C1 segment of cervical spinal cord (tissue), 14 donors: Measurements from ENCODE around the gene DYNLRB1.

Experiments
- DNase-seq, 14 donors: peaks; one replicate each; lab custom pipeline; 2025; lab: John Stamatoyannopoulos, UW

The DYNLRB1 gene

GRCh38 chr20:34532756-34533155, 16.5 kb downstream of the DYNLRB1 start:
- peak in 1 of 14 donors; percentile 33 for DNase-seq

- DNase-seq = no peak
Observed at GRCh38 chr20:34534391-34535165, 18.4 kb downstream of the DYNLRB1 start.

- DNase-seq = no peak
Observed at GRCh38 chr20:34535301-34535840, 19.1 kb downstream of the DYNLRB1 start.

GRCh38 chr20:34535857-34536256, 19.6 kb downstream of the DYNLRB1 start:
- DNase-seq = no peak

- peak in 1 of 14 donors; percentile 33 for DNase-seq
Observed at GRCh38 chr20:34536798-34537394, 20.7 kb downstream of the DYNLRB1 start.

GRCh38 chr20:34537651-34538050, 21.4 kb downstream of the DYNLRB1 start:
- DNase-seq = no peak

GRCh38 chr20:34538671-34539123, 22.5 kb downstream of the DYNLRB1 start:
- peak in 5 of 14 donors; percentile 12 to 42 (median 29) for DNase-seq

GRCh38 chr20:34539756-34540155, 23.5 kb downstream of the DYNLRB1 start:
- DNase-seq = no peak

GRCh38 chr20:34540596-34541263, 24.5 kb downstream of the DYNLRB1 start:
- DNase-seq = no peak

- DNase-seq = no peak
Observed at GRCh38 chr20:34541264-34541901, 25.2 kb downstream of the DYNLRB1 start.

- DNase-seq = no peak
Observed at GRCh38 chr20:34541917-34542316, 25.7 kb downstream of the DYNLRB1 start.

GRCh38 chr20:34542439-34542838, 26.2 kb downstream of the DYNLRB1 start:
- DNase-seq = no peak

- peak in 1 of 14 donors; percentile 36 for DNase-seq
Observed at GRCh38 chr20:34543463-34544056, 27.3 kb downstream of the DYNLRB1 start.

GRCh38 chr20:34544109-34544796, 28.0 kb downstream of the DYNLRB1 start:
- peak in 1 of 14 donors; percentile 43 for DNase-seq

- DNase-seq = peak in 1 of 14 donors; percentile 79
Observed at GRCh38 chr20:34546751-34547181, 30.5 kb downstream of the DYNLRB1 start.

GRCh38 chr20:34547844-34548613, 31.8 kb downstream of the DYNLRB1 start:
- DNase-seq = no peak

GRCh38 chr20:34549291-34549928, 33.2 kb downstream of the DYNLRB1 start:
- no peak for DNase-seq

- DNase-seq = no peak
Observed at GRCh38 chr20:34549929-34550305, 33.7 kb downstream of the DYNLRB1 start.

GRCh38 chr20:34552569-34552968, 36.3 kb downstream of the DYNLRB1 start:
- DNase-seq = no peak
